HG03280 (cell line): ENCODE results near the gene COPE.

ENCODE experiments used
- ATAC-seq: cut with Tn5 transposase; IDR thresholded peaks from one replicate; pipeline ENCODE4 v1.9.1; 2021; ENCODE audit warnings: mild to moderate bottlenecking, moderate library complexity; ENCODE audit not compliant: unreplicated experiment

Gene COPE

DNA sequence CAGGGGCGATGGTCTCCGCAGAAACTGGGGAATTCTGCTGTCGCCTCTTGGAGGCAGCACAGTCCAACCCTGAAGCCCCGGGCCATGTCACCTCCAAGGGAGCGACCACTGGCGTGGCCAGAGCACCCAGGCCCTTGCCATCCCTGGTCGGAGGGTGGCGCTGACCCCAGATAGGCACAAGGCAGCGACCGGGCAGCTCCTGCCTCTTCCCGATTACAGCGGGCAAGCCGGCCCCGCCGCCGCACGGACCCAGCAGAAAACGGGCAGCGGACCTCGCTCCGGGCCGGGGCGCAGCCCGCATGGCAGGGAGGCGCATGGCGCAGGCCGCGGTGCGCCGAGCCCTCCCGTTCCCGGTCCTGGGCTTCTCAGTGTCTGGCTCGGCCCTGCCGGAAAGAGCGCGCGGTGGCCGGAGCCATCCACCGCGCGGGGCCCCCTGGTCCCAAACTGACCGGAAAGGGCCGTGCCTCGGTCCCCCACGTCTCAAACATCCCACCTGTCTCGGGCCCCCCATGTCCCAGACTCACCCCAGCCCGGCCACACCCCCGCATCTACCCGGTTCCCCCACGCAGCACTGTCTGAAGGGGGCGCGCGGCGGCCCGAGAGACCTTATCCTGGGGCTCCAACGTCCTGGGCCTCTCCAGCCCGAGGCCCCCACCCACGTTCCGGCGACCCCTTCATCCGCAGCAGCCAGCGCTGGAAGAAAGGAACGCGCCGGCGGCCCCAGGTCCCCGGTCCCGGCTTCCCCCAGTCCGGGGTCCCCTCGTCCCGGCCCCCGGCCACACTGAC is 24.0 kb downstream of the COPE start:
- no peak for ATAC-seq

DNA sequence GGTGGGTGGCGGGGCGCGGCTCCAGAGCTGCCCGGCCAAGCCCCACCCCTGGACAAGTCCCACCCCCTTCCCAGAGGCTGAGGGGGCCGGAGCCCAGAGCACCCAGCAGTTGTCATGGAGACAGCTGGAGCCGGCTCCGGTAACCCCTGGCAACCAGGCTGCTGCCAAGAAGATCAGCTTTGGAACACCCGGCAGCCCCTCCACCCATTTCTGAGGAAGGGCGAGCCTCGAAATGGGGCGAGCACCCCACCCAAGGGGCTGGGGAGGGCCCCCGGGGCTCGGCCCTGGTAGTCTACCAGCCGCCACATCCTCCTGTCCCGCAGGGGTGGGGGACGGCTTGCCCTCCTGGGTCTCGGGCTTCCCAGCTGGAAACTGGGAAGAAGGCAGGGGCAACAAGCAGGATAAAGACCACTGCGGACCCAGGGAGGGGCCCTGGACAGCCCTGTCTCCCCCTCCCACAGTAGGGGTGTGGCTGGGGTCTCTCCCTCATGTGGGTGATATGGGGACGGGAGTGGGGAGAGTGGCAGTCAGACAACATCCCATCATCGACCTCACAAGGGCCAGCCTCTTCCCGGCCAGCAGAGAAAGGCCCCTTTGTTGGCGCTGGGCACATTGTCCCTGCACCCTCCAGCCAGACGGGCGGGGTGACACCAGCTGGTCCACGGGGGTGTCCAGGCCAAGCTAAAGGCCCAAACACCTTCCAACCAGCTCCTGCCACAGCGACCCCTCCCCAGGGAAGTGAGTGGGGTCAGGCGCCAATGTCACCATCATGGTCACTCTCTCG is 24.7 kb downstream of the COPE start:
- ATAC-seq = no peak

DNA sequence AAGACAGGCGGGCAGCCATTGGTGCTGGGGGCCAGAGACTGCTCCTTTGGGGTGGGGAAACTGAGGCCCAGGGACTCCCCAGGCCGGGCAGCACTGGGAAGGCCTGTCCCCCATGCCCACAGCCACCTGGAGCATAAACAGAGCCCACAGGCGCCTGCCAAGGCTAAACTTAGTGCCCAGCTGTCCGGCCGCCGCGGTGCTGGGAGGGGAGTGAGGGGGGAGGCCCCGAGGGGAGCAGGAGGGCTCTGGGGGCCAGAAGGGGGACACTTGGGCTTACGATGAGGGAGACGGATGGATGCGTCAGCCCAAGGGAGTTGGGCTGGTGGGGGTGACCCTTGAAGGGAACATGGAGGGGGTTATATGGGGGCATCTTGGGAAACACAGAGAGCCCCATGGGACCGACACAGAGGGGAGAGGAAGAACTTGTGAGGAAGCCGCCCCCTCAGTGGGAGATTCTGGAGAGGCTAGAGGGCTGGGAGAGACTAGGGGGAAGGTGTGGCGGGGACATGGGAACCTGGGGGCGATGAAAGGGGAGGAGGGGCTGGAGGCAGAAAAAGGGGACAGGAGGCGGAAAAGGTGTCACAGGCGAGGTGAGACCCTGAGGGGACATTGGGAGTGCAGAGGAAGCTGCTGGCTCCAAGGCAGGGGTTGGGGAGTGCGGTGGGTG is 25.5 kb downstream of the COPE start:
- ATAC-seq = no peak

DNA sequence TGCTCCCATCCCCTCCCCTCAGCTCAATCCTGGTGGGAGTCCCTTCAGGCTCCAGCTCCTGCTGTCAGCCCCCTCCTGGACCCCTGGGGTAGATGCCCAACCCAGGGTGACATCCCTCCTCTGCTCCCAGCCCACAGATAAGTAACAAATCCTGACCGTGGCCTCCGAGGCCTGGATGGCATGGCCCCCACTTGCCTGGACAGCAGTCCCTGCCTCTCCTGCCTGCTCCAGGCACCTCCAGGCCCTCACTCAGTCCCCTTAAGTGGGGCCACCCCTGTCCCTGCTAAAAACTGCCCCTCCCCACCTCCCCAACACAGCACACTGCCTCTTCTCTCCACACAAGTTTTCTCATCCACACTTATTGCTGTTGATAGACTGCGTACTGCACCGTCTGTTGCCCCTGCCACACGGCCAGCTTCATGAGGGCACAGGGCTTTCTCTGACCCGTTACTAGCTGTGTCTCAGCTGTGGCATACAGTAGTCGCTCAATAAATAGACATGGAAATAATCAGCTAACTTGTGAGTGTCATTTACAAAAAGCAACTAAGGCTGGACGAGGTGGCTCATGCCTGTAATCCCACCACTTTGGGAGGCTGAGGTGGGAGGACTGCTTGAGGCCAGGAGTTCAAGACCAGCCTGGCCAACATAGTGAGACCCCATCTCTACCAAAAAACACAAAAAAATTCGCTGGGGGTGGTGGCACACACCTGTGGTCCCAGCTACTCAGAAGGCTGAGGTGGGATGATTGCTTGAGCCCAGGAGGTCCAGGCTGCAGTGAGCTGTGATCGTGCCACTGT is 29.0 kb downstream of the COPE start:
- no peak for ATAC-seq

DNA sequence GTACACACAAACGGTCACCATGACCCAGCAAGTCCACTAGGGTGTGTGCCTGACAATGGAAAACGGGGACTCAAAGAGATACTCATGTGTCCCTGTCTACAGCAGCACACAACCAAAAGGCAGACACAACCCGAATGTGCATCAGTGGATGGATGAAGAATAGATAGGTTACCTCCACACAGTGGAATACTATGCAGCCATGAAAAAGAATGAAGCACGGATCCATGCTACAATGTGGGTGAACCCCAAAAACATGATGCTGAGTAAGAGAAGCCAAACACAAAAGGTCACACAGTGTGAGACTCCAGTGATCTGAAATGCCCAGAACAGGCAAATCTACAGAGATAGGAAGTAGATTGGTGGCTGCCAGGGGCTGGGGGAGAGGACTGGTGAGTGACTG is 32.2 kb downstream of the COPE start:
- ATAC-seq = no peak

DNA sequence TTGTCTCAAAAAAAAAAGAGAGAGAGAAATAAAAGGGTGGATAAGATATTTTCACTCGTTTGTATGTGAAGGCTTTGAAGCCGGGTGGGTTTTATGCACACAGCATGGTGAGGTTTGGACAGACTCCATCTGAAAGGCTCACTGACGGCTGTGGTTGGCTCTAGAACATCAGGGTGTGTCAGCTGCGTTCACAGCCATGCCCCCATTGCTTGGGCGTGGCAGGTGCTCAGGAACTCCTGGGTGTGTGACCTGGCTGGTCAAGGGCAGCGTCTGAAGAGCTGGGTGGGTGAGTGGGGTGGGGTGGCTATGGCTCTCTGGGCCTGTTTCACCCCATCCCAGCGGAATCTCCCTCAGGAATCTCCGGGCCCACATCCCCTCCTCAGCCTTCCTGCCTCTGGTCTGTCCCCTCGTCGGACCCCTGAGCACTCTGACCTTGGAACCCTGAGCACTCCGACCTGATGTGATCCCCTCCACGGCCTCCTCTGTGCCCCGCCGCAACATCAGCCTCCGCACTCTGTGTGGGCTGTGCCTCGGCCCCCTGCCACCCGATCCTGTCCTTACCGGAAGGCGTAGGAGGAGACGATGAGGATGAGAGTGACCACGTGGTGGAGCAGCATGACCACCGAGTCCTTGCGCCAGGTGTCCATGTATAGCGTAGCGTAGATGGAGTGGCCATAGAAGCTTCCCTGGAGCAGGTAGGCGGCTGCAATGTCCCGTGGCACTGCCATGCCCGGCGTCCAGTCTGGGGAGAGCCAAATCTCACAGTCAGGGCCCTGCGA is 35.5 kb downstream of the COPE start:
- ATAC-seq = no peak

DNA sequence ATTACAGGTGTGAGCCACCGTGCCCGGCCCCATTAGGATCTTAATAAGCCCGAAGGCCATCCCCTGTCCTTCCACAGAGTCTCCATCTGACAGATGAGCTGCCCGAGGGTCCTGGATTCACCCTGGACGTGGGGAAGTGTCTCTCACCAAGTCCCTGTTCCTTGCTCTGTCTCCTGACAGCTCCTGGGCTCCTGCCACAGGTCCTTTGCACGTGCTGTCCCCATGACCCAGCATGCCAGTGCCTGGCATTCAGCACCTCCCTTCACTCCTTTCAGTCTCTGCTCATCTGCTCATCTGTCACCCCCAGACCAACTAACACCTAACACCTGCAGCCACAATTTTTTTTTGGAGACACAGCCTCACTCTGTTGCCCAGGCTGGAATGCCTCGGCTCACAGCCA is 37.7 kb downstream of the COPE start:
- ATAC-seq = no peak

DNA sequence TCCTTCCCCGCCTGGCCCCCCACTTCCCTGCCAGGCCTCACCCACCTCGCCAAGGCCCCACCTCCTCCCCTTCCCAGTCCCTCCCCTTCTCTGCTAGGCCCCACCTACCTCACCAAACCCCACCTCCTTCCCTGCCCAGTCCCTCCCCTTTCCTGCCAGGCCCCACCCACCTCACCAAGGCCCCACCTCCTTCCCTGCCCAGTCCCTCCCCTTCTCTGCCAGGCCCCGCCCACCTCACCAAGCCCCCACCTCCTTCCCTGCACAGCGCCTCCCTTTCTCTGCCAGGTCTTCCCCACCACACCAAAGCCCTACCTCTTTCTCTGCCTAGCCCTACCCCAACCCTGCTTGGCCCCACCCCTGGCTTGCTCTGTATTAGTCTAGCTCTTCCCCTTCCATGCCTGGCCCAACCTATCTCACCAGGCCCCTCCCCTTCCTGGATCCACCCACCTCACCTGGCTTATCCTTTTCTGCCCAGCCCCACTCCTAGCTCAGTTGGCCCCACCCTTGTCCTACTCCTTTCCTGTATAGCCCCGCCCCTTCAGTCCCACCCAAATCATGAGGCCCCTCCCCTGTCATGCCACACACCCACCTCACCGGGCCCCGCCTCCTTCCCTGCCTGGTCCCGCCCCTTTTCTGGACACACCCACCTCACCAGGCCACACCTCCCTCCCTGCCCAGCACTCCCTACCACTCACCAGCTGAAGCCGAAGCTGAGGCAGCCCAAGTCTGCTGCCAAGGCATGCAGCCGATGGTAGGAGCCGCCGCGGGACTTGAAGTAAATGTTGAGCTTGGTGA is 39.4 kb downstream of the COPE start:
- no peak for ATAC-seq

DNA sequence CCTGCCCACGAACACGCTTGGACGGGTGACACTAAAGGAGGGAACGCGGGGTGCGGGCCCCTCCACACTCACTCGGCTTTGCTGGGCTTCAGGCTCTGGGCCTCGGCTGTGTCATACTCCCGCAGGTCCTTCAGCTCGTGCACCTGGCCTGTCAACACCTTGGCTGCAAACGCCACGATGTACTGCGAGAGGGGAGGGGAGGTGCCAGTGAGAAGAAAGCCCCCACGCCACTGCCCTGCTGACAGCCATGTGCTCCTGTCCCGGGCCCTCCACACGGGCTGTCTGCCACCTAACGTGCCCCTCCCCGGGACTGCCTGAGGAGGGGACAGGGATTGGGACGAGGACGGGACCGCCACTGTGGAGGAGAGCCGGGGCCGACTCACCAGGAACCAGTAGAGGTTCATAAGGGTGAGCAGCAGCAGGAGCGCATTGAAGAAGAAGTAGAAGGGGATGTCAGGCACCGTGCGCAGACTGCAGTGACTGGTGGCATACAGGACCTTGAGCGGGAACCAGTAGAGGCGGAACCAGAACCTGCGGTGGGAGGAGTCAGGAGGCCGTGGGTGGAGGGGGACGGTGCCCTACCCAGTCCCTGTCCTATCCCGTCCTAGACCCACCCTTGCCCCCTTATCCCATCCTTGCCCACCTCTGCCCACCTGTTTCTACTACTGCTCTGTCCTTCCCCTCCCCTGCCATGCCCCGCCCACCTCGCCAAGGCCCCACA is 40.2 kb downstream of the COPE start:
- no peak for ATAC-seq

DNA sequence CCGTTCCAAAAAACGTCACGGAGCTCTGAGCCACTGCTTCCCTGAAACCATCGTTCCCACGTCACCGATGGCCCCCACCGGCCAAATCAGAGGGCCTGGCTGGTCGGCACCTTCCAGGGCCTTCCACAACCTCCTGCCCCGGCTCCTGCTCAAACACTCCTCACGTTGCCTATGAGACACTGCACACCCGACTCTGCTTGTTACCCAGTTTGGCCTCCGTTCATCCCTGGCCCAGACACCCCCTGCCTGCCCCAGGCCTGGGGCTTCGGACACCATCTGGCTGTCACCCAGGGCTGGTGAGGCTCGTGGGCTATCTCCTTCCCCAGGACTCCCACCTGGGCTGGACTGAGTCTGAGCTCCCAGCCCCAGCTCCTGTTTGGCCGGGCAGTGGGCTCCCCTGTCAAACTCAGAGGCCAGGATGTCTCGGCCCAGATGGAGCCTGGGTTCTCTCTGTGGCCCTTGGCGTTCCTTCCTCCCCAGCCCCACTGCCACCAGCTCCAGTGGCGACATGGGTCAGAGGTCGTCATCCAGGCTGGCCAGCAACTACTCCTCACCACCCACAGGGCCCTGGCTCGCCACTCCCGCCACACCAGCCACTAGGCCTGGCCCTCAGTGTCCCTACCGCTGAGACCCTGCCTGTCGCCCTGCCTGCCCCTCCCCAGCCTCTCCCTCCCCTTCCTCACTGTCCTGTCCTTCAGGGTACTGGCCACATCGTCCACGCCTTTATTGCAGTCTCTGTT is 41.0 kb downstream of the COPE start:
- no peak for ATAC-seq

DNA sequence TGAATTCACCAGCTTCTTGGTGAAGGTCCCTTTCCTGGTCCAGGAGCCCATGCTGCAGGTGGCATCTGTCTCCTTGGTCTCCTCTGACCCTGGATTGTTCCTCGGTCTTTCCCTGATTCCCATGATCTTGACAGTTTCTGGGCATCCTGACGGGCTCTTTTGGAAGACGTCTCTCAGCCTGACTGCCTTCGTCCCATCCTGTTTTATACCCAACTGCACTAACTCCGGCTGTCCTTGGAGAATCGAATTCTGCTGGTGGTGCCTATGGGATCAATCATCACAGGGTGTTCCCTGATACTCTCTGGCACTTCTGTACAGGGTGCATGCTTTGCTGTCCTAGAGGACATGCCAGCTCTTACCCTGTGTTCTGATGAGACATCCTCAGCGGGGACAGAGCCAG is 42.3 kb downstream of the COPE start:
- ATAC-seq = no peak

DNA sequence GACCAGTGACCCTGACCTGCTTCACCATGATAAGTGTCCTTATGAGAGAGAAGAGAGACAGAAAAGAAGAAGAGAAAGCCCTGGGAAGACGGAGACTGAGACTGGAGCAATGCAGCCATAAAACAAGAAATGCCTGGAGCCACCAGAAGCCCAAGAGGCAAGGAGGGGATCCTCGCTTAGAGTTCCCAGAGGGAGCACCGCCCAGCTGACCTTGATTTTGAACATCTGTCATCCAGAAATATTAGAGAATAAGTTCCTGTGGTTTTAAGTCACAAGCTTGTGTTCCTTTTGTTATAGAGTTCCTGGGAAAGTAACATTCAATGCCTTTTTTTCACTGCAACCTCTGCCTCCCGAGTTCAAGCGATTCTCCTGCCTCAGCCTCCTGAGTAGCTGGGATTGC is 43.5 kb downstream of the COPE start:
- ATAC-seq = no peak

DNA sequence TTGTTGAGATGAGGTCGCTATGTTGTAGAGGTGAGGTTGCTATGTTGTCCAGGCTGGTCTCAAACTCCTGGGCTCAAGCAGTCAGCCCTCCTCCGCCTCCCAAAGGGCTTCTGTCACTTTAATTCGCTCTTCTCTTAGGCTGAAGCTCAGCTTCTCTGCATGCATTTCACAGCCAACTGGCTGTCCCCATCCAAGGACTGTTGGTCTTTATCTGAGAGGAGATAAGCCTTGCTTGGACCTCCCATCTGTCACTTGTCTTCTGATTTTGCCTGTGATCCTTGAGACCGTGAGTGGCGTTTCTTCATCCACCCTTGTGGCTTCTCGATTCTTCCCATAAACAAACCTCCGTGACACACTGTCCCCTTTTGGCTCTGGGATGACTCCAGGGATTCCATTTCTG is 47.6 kb downstream of the COPE start:
- ATAC-seq = no peak

DNA sequence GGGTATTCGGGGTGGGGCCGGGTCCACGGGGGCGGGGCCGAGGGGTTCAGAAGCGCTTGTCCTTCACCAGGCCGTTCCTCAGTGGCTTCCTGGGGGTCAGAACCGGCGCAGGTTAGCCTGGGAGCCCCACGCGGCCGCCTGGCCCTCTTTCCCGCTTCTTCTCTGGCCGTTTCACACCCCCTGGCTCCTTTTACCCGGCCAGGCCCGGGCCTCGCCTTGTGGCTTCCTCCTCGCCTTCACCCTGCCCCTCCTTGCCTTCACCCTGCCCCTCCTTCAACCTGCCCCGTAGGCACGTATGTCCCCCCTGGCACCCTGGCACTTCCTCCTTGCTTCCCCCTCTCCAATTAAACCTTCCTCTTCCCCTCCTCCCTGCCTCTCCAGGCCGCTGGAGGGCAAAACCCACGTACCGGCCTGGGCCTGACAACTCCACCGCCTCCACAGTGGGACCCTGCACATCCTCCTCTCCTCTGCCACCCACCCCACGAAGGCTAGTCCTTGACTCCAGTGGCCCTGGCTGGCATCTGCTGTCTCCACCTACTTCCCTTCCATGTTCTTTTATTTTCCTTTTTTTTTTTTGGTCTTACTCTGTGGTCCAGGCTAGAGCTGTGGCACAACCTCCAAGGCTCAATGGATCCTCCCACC is 48.5 kb downstream of the COPE start:
- ATAC-seq = no peak

DNA sequence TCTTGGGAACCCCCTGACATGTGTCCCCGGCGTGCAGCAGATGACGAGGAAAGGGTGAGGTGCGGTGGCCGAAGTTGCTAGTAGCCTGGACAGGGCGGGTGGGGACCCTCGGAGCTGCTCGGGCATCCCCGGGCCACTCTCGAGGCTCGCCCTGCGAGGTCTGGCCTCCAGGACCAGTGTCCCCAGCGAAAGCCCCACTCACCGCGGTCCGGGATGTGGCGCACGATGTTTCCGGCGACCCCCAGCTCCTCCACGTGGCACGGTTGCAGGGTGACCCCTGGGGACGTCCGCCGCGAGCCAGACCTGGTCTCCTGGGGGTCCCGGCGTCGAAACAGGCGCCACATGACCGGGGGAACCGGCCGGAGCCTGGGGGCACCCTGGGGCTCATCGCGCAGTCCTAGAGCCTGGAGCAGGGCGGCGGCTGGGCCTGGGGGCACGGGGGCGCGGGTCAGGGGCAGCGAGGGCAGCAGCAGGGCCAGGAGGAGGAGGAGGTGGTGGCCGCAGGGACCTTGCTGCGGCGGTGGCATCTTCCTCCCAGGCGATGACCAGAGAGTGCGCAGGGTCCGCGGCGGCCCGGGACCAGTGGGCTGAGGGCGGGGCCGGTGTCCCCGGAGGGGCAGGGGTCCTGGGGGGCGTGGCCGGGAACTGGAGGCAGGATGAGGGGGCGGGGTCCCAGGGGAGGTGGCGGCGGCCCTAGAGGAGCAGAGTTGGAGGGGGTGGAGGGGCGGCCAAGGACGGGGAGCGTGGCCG is 49.2 kb downstream of the COPE start:
- no peak for ATAC-seq

DNA sequence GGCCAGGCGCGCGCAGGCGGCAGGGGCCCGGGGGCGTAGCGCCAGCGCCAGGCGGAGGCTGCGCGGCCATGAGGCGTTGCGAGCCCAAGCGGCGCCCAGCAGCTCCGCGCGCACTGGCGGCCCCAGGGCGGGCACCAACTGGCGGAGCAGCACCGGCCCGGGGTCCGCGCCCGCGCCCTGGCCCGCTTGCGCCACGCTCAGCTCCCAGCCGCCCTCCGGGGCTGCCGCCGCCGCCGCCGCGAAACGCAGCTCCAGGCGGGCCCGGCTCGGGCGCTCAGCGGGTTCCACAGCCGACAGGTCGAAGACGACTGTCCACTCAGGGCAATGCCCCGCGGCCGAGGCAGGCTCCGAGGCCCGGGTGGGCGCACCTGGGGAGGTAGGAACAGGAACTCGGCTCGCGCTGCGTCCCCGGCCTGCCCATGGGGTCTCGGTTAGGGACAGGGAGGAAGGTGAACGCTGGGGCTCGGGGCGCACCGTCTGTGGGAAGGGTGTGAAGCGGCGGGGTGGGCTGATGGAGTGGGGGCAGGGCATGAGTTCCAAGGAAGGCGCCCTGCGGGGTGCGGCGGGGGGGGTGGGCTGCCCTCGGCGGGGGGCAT is 50.1 kb downstream of the COPE start:
- ATAC-seq = no peak
